NB4 (cell line): Measurements from ENCODE around the gene TBC1D32.

Experiments used
- POLR2A ChIP-seq: IDR thresholded peaks from 2 replicates; pipeline ENCODE4 v1.6.1; 2011; ENCODE audit warnings: mild to moderate bottlenecking; ENCODE audit not compliant: insufficient read length; ENCODE audit errors: extremely low read depth
- TF ChIP-seq, protein P1 (sequence below): IDR thresholded peaks from 2 replicates; pipeline ENCODE4 v1.6.1; 2011; ENCODE audit warnings: low read depth, low read length

GRCh38 chr6:121188356-121188755, 145.9 kb downstream of the TBC1D32 start:
- TF ChIP-seq, protein P1, sequence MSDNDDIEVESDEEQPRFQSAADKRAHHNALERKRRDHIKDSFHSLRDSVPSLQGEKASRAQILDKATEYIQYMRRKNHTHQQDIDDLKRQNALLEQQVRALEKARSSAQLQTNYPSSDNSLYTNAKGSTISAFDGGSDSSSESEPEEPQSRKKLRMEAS, result no peak
- no peak for TF ChIP-seq POLR2A
